Thyroid gland (tissue), 4 donors: ENCODE measurements around the gene HOXC10.

Source experiments
- POLR2A ChIP-seq, 2 donors: fragments of 450-650 bp; IDR thresholded peaks; one replicate each; pipeline ENCODE4 v1.6.1; 2017; ENCODE audit warnings: antibody characterized with exemption in 2 of 2, mild to moderate bottlenecking in 2 of 2, moderate library complexity in 1 of 2
- TF ChIP-seq, protein P1 (sequence below), 6 experiments: fragments of 200-600 bp in 3 of 6; fragments of 450-650 bp in 3 of 6; sonication (generic) in 3 of 6; IDR thresholded peaks; one replicate each; pipeline ENCODE4 v1.5.1; 2016 to 2019; ENCODE audit warnings: antibody characterized with exemption in 6 of 6, mild to moderate bottlenecking in 2 of 6, inconsistent platforms in 1 of 6, moderate library complexity in 1 of 6

DNA sequence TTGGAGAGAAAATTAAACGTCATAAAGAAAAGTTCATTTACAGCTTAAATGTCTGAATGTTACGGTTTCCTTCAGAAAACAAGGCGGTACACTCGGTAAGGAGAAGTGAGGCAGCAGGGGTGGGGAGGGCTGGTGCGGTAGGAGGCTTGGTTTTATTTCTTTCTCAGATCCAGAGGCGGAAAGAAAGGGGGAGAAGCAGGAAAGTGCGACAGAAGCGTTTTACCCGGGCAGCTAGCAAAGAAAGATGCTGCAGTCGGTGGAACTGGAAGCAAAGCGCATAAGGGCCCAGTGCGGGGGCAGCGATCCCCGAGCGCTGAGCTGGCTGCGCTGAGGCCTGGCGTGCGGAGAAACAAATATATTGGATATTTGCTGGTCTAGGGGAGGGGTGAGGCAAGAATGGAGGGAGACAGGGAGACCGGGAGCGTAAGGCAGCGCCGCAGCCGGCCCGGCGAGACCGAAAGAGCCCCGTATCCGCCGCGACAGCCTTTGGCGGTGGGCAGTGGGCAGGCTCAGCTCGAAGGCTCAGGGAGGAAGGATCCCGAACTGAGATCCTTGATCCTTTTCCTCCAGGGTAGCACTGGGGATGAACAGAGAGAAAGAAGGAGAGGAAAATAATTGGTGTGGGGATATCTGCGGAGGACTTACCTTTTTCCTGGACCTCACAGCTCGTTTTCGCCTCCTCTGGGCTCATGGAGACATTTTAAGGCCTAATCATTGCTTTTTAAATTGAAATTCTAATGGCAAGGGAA lies 18.4 kb upstream of the HOXC10 start:
- TF ChIP-seq, protein P1, sequence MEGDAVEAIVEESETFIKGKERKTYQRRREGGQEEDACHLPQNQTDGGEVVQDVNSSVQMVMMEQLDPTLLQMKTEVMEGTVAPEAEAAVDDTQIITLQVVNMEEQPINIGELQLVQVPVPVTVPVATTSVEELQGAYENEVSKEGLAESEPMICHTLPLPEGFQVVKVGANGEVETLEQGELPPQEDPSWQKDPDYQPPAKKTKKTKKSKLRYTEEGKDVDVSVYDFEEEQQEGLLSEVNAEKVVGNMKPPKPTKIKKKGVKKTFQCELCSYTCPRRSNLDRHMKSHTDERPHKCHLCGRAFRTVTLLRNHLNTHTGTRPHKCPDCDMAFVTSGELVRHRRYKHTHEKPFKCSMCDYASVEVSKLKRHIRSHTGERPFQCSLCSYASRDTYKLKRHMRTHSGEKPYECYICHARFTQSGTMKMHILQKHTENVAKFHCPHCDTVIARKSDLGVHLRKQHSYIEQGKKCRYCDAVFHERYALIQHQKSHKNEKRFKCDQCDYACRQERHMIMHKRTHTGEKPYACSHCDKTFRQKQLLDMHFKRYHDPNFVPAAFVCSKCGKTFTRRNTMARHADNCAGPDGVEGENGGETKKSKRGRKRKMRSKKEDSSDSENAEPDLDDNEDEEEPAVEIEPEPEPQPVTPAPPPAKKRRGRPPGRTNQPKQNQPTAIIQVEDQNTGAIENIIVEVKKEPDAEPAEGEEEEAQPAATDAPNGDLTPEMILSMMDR (IDR thresholded peaks at IDR 0.05): no peak
- no peak for TF ChIP-seq POLR2A (IDR thresholded peaks at IDR 0.05)
